IMR-90 (cell line): ENCODE results near the gene KCNK4. TPM values are rescaled to one million over a fixed set of nuclear protein-coding genes. Genes with fewer than 3 reads are reported as not detected.

Source experiments
- ATAC-seq: fragments of 200-7000 bp; cut with Tn5 transposase; 2 replicates; pipeline ENCODE4 v1.9.1; 2020; ENCODE audit warnings: low read depth, mild to moderate bottlenecking, moderate library complexity
- BruUV-seq: library from RNA; stranded (reverse); fragments of 400-500 nt; replicated peaks from 2 replicates; lab custom pipeline; 2021; lab: Mats Ljungman, UMichigan
- CTCF ChIA-PET: fragments of 300-600 bp; formaldehyde crosslinking; extraction: SDS; loops from one replicate; lab custom pipeline; 2021; ENCODE audit warnings: antibody characterized with exemption; lab: Yijun Ruan, JAX
- POLR2A ChIA-PET: fragments of 300-600 bp; sonication (Branson Sonifier 250); formaldehyde crosslinking; loops from one replicate; lab custom pipeline; 2022; ENCODE audit warnings: antibody characterized with exemption; ENCODE audit not compliant: unreplicated experiment; lab: Charles Lee
- DNase-seq: peaks from one replicate; pipeline ENCODE4 v3.0.0; 2013
- H2AFZ ChIP-seq: replicated peaks from 2 replicates; pipeline ENCODE3; 2013; ENCODE audit warnings: low read length, mild to moderate bottlenecking; ENCODE audit not compliant: poor library complexity
- H2AK5ac ChIP-seq: 2 replicates; pipeline ENCODE4 v1.6.1; 2013; ENCODE audit warnings: low read depth, low read length, inconsistent platforms
- H2AK9ac ChIP-seq: replicated peaks from 2 replicates; pipeline ENCODE3; 2013; ENCODE audit warnings: mild to moderate bottlenecking, low read depth, low read length, moderate library complexity; ENCODE audit not compliant: poor library complexity
- H2BK120ac ChIP-seq: 2 replicates; pipeline ENCODE4 v1.6.1; 2013; ENCODE audit warnings: low read depth, low read length, inconsistent platforms
- H2BK15ac ChIP-seq: 3 replicates; pipeline ENCODE4 v1.6.1; 2013; ENCODE audit warnings: low read depth, low read length, inconsistent platforms
- H2BK20ac ChIP-seq: 2 replicates; pipeline ENCODE4 v1.6.1; 2013; ENCODE audit warnings: low read depth, mild to moderate bottlenecking, inconsistent platforms, low read length, moderate library complexity
- H2BK5ac ChIP-seq: 2 replicates; pipeline ENCODE4 v1.6.1; 2013; ENCODE audit warnings: mild to moderate bottlenecking, low read depth, low read length, inconsistent platforms; ENCODE audit not compliant: poor library complexity, severe bottlenecking
- H3K14ac ChIP-seq: replicated peaks from 2 replicates; pipeline ENCODE4 v1.6.1; 2013; ENCODE audit warnings: low read depth, low read length, inconsistent platforms
- H3K18ac ChIP-seq: 2 replicates; pipeline ENCODE4 v1.6.1; 2013; ENCODE audit warnings: low read depth, low read length, control low read depth
- H3K23ac ChIP-seq: 2 replicates; pipeline ENCODE4 v1.6.1; 2013; ENCODE audit warnings: low read depth, low read length, inconsistent platforms
- H3K27ac ChIP-seq: 2 replicates; pipeline ENCODE4 v1.5.1; 2013; ENCODE audit warnings: mild to moderate bottlenecking, control low read depth, low read length; ENCODE audit not compliant: insufficient read depth
- H3K27me3 ChIP-seq: 2 replicates; pipeline ENCODE4 v1.6.1; 2013; ENCODE audit warnings: low read length; ENCODE audit not compliant: control insufficient read depth, insufficient read depth
- H3K36me3 ChIP-seq: 2 replicates; pipeline ENCODE4 v1.6.1; 2013; ENCODE audit warnings: low read length, mixed read lengths; ENCODE audit not compliant: control insufficient read depth, insufficient read depth
- H3K4ac ChIP-seq: 2 replicates; pipeline ENCODE4 v1.6.1; 2013; ENCODE audit warnings: low read depth, low read length, inconsistent platforms
- H3K4me1 ChIP-seq: 2 replicates; pipeline ENCODE4 v1.6.1; 2013; ENCODE audit warnings: low read length, mixed read lengths; ENCODE audit not compliant: control insufficient read depth, insufficient read depth
- H3K4me2 ChIP-seq: 2 replicates; pipeline ENCODE4 v1.6.1; 2013; ENCODE audit warnings: low read depth, mild to moderate bottlenecking, control low read depth, low read length, moderate library complexity
- H3K4me3 ChIP-seq: 2 replicates; pipeline ENCODE4 v1.5.1; 2013; ENCODE audit warnings: low read depth, mild to moderate bottlenecking, control low read depth, low read length, moderate library complexity; ENCODE audit not compliant: insufficient read depth
- H3K56ac ChIP-seq: 2 replicates; pipeline ENCODE4 v1.6.1; 2013; ENCODE audit warnings: low read length, inconsistent platforms; ENCODE audit not compliant: insufficient read depth; ENCODE audit errors: extremely low read depth
- H3K79me1 ChIP-seq, 2 experiments: 2 replicates each; pipeline ENCODE4 v1.6.1; 2013; ENCODE audit warnings: low read length in 2 of 2, inconsistent platforms in 1 of 2, low read depth in 1 of 2
- H3K9ac ChIP-seq: 2 replicates; pipeline ENCODE4 v1.6.1; 2013; ENCODE audit warnings: low read depth, low read length, control low read depth
- H3K9me1 ChIP-seq: 2 replicates; pipeline ENCODE4 v1.6.1; 2013; ENCODE audit warnings: low read length, inconsistent platforms; ENCODE audit not compliant: insufficient read depth
- H3K9me3 ChIP-seq: 2 replicates; pipeline ENCODE4 v1.6.1; 2013; ENCODE audit warnings: low read length; ENCODE audit not compliant: control insufficient read depth, insufficient read depth
- H4K20me1 ChIP-seq: 2 replicates; pipeline ENCODE4 v1.6.1; 2013; ENCODE audit warnings: low read length, inconsistent platforms; ENCODE audit not compliant: insufficient read depth
- H4K5ac ChIP-seq: 2 replicates; pipeline ENCODE4 v1.6.1; 2013; ENCODE audit warnings: mild to moderate bottlenecking, low read depth, low read length, control low read depth
- H4K8ac ChIP-seq, 2 experiments: 2 replicates each; pipeline ENCODE4 v1.6.1; 2013; ENCODE audit warnings: low read depth in 2 of 2, low read length in 2 of 2, control low read depth in 1 of 2, inconsistent platforms in 1 of 2
- H4K91ac ChIP-seq: 2 replicates; pipeline ENCODE4 v1.6.1; 2013; ENCODE audit warnings: low read depth, low read length, inconsistent platforms; ENCODE audit not compliant: insufficient read depth
- CEBPB ChIP-seq: IDR thresholded peaks from 2 replicates; pipeline ENCODE4 v1.6.1; 2012; ENCODE audit warnings: low read depth, low read length, improper control_type of control experiment
- CHD1 ChIP-seq: IDR thresholded peaks from 2 replicates; pipeline ENCODE4 v1.6.1; 2012; ENCODE audit warnings: low read depth, low read length, improper control_type of control experiment
- CTCF ChIP-seq: conservative IDR thresholded peaks from 2 replicates; pipeline ENCODE4 v1.5.1; 2012; ENCODE audit warnings: mild to moderate bottlenecking, low read depth, low read length, improper control_type of control experiment
- ELK1 ChIP-seq: fragments of 150-350 bp; IDR thresholded peaks from 2 replicates; pipeline ENCODE4 v1.6.1; 2016; ENCODE audit warnings: low read depth, mild to moderate bottlenecking, low read length, moderate library complexity, borderline replicate concordance
- FOS ChIP-seq: fragments of 150-350 bp; IDR thresholded peaks from 2 replicates; pipeline ENCODE4 v1.6.1; 2016; ENCODE audit warnings: low read depth, low read length
- MAFK ChIP-seq: IDR thresholded peaks from 2 replicates; pipeline ENCODE4 v1.6.1; 2012; ENCODE audit warnings: low read depth, low read length, improper control_type of control experiment
- MAZ ChIP-seq: IDR thresholded peaks from 2 replicates; pipeline ENCODE4 v1.6.1; 2012; ENCODE audit warnings: low read depth, mild to moderate bottlenecking, low read length, improper control_type of control experiment, moderate library complexity, borderline replicate concordance
- RCOR1 ChIP-seq: IDR thresholded peaks from 2 replicates; pipeline ENCODE4 v1.6.1; 2012; ENCODE audit warnings: mild to moderate bottlenecking, low read length, improper control_type of control experiment; ENCODE audit not compliant: insufficient replicate concordance
- RFX5 ChIP-seq: IDR thresholded peaks from 2 replicates; pipeline ENCODE4 v1.8.0; 2012; ENCODE audit warnings: low read depth, mild to moderate bottlenecking, low read length, moderate library complexity
- USF2 ChIP-seq: fragments of 150-350 bp; IDR thresholded peaks from 2 replicates; pipeline ENCODE4 v1.6.1; 2017; ENCODE audit warnings: mild to moderate bottlenecking, antibody characterized with exemption, low read length, low read depth
- WGBS, 2 experiments: methylation state at CpG; one replicate each; pipeline versions ENCODE4 v1.1.5 to v1.1.7; 2013; ENCODE audit warnings: missing lambda C conversion rate in 2 of 2; ENCODE audit not compliant: insufficient read length in 1 of 2; ENCODE audit errors: extremely low coverage in 2 of 2; 5-methylcytosine and 5-hydroxymethylcytosine counted together
- dilution Hi-C: fragments of 300-500 bp; cut with HindIII; formaldehyde crosslinking; loops from one replicate; pipeline ENCODE4 v1.14.3; 2018; ENCODE audit warnings: low sequenced_read_pairs; ENCODE audit not compliant: unreplicated experiment
- in situ Hi-C: fragments of 300-500 bp; cut with MboI; formaldehyde crosslinking; loops from 3 replicates; pipeline ENCODE4 v1.14.3; 2019; ENCODE audit warnings: low sequenced_read_pairs, inconsistent platforms, mixed read lengths
- intact Hi-C: fragments of 100-400 bp; cut with micrococcal nuclease; formaldehyde crosslinking; loops from 2 replicates; pipeline ENCODE4 v1.10.0; 2022
- polyA plus RNA-seq, 3 experiments: library from polyadenylated mRNA; depleted of rRNA; stranded (reverse); fragments of >200 nt; gene quantifications; 2 replicates each; pipeline ENCODE4 v1.2.3, GENCODE V29; 2012; ENCODE audit warnings: low replicate concordance in 1 of 3
- total RNA-seq: library from RNA; depleted of rRNA; stranded (reverse); fragments of >200 nt; gene quantifications from 2 replicates; pipeline ENCODE4 v1.2.3, GENCODE V29; 2012

Gene KCNK4
- total and polyA plus RNA-seq, 2 of the 4 experiments (the other 2 are of a cell fraction): not detected

- peaks cover 5% of the 10 kb centered on the region; the same call in 1 of the 2 replicates for H4K20me1 ChIP-seq
- ATAC-seq: no peak
- H3K18ac ChIP-seq: no peak overlapping the region
- no peaks in the 10 kb centered on the region for H3K9me1 ChIP-seq
- no peak overlapping the region for H2AK9ac ChIP-seq
- WGBS, 2 experiments: 90% methylated on average over 8 of the region's 35 CpGs; no CpG with 5 or more reads in 1 of the 2 experiments
- H2AFZ ChIP-seq: no peak overlapping the region
- H3K4me3 ChIP-seq: no peak overlapping the region
- no peak overlapping the region for H3K23ac ChIP-seq
- H4K91ac ChIP-seq: no peak overlapping the region
- in situ Hi-C loops (no loop called here), intact Hi-C loops (no loop called here), dilution Hi-C loops (no loop called here)
- CTCF ChIA-PET: interaction anchor here (0.6 kb wide), 1 partner anchor 553 kb away, joined by 3 read pairs; no protein-coding TSS in a partner anchor
- no peak overlapping the region for H3K14ac ChIP-seq
- POLR2A ChIA-PET: no interaction called here
- H4K8ac ChIP-seq: no peak overlapping the region
- no peak overlapping the region for H2BK5ac ChIP-seq
- no TSS peak for BruUV-seq
- H3K9ac ChIP-seq: no peak overlapping the region
- H2AK5ac ChIP-seq: no peak overlapping the region
- no peak overlapping the region for H3K27ac ChIP-seq
- peaks cover 10% of the 10 kb centered on the region for H3K4me1 ChIP-seq
- H3K4ac ChIP-seq: no peak overlapping the region
- no peak overlapping the region for H3K4me2 ChIP-seq
- no peak for DNase-seq
- no peak overlapping the region for H3K56ac ChIP-seq
- H3K9me3 ChIP-seq: no peaks in the 10 kb centered on the region
- H3K27me3 ChIP-seq: no peaks in the 10 kb centered on the region
- peaks cover 14 to 75% of the 10 kb centered on the region in 2 experiments for H3K79me1 ChIP-seq
- TF ChIP-seq MAZ (no peak), MAFK (no peak), CTCF (no peak), CHD1 (no peak), ELK1 (no peak), CEBPB (no peak), RFX5 (no peak), FOS (no peak), USF2 (no peak), RCOR1 (no peak)
- no peak overlapping the region for H2BK15ac ChIP-seq
- H2BK20ac ChIP-seq: no peak overlapping the region
- H3K36me3 ChIP-seq: peaks cover 44% of the 10 kb centered on the region
- H2BK120ac ChIP-seq: no peak overlapping the region
- no peak overlapping the region for H4K5ac ChIP-seq
Observed at GRCh38 chr11:64255135-64256128, 35.7 kb upstream of the KCNK4 start.
